Bronchial epithelial cell (primary cell): ENCODE data around the gene AIRE. TPM values are rescaled to one million over a fixed set of nuclear protein-coding genes. Genes with fewer than 3 reads are reported as not detected.
"Not testable (repeated sequence)": the region's sequence is repeated elsewhere in the genome, so short reads cannot be mapped to it uniquely, and the experiment has no call there.

Source experiments
- DNase-seq: peaks from one replicate; pipeline ENCODE4 v3.0.0-alpha.2; 2010; ENCODE audit warnings: low read depth
- FAIRE-seq: peaks from 2 replicates; lab custom pipeline; 2011; peaks lifted over from hg19 to GRCh38; lab: Jason Lieb, UNC
- H3K27me3 ChIP-seq: 2 replicates; pipeline ENCODE4 v1.5.1; 2011; ENCODE audit warnings: low read length; ENCODE audit not compliant: control insufficient read depth, insufficient read depth
- H3K36me3 ChIP-seq: 2 replicates; pipeline ENCODE4 v1.5.1; 2011; ENCODE audit warnings: low read length; ENCODE audit not compliant: control insufficient read depth, insufficient read depth
- H3K4me3 ChIP-seq: 2 replicates; pipeline ENCODE4 v1.5.1; 2011; ENCODE audit warnings: mild to moderate bottlenecking, low read depth, low read length, control low read depth
- total RNA-seq: library from RNA; depleted of rRNA; stranded (reverse); fragments of >200 nt; gene quantifications from 2 replicates; pipeline ENCODE4 v1.2.1, GENCODE V29; 2014
- TF ChIP-seq, protein P1 (sequence below): IDR thresholded peaks from 2 replicates; pipeline ENCODE4 v1.5.1; 2011; ENCODE audit warnings: mild to moderate bottlenecking, moderate library complexity, low read length, control low read depth, inconsistent platforms; ENCODE audit not compliant: insufficient read depth, severe bottlenecking

AIRE gene
- total RNA-seq = not detected in 2 replicates

DNA sequence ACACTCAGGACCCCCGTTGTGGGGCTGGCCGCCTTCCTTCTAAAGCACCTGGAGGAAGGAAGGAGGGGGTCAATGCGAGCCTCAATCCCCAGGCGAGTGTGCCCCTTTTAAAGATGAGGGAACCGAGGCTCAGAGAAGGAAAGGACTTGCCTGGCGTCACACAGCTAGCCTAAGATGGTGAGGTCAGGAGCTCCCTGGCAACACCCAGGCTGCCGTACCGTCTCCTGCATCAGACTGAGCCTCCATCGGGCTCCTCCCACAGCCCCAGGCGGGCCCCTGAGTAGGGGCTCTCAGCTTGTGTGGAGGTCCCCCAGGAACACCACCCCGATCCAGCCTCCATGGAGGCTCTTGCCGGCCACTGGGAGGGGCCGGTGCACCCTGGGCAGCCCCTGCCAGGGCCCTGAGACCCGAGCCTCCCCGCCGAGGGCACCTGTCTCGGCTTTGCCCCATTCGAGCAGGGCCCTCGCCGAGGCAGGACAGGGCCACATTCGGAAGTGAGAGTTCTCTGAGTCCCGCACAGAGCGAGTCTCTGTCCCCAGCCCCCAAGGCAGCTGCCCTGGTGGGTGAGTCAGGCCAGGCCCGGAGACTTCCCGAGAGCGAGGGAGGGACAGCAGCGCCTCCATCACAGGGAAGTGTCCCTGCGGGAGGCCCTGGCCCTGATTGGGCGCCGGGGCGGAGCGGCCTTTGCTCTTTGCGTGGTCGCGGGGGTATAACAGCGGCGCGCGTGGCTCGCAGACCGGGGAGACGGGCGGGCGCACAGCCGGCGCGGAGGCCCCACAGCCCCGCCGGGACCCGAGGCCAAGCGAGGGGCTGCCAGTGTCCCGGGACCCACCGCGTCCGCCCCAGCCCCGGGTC is at the start of gene AIRE:
AIRE (plus strand) TSS at position 739 of the 855 bp plus-strand sequence. CDS start 131 bp downstream, outside the sequence.
- no peak for FAIRE-seq
- Histone ChIP-seq H3K4me3 (no peak within 1 kb of the TSS), H3K27me3 (peaks cover 9% of the 10 kb centered on the region), H3K36me3 (no peaks in the 10 kb centered on the region)
- no peak for DNase-seq
- TF ChIP-seq, protein P1, sequence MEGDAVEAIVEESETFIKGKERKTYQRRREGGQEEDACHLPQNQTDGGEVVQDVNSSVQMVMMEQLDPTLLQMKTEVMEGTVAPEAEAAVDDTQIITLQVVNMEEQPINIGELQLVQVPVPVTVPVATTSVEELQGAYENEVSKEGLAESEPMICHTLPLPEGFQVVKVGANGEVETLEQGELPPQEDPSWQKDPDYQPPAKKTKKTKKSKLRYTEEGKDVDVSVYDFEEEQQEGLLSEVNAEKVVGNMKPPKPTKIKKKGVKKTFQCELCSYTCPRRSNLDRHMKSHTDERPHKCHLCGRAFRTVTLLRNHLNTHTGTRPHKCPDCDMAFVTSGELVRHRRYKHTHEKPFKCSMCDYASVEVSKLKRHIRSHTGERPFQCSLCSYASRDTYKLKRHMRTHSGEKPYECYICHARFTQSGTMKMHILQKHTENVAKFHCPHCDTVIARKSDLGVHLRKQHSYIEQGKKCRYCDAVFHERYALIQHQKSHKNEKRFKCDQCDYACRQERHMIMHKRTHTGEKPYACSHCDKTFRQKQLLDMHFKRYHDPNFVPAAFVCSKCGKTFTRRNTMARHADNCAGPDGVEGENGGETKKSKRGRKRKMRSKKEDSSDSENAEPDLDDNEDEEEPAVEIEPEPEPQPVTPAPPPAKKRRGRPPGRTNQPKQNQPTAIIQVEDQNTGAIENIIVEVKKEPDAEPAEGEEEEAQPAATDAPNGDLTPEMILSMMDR = no peak

- not testable (repeated sequence) for H3K27me3 ChIP-seq, FAIRE-seq
Measured at GRCh38 chr21:44240353-44240752, 45.3 kb upstream of the AIRE start.

GRCh38 chr21:44240842-44241241 is 44.8 kb upstream of the AIRE start, which contains the start of gene ICOSLG:
ICOSLG (minus strand) TSS chr21:44240943; CDS start chr21:44240817, 126 bp downstream.
- not testable (repeated sequence) for H3K36me3 ChIP-seq, DNase-seq, H3K27me3 ChIP-seq, H3K4me3 ChIP-seq, FAIRE-seq

More at GRCh38 chr21:44240353-44240752, 45.3 kb upstream of the AIRE start:
- not testable (repeated sequence) for DNase-seq, H3K4me3 ChIP-seq, H3K36me3 ChIP-seq

DNA sequence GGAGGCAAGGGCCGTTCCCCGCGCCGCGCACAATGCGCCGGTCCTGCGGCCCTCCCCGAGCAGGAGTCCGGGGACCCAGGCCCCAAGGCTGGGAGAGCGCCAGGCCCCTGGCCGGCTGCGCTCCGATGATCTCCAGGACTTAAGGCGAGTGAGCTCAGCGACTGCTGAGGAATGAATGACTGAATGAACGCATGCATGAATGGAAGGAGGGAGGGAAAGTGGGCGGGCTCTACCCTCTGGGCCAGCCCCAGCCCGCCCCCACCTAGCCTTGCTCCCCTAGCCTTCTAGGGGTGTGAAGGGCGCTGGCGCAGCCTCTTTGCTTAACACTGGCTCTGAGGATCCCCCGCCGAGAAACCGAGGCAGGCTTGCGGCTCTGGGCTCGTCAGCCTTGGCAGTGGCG is 44.4 kb upstream of the AIRE start:
- DNase-seq, H3K27me3 ChIP-seq, FAIRE-seq, H3K4me3 ChIP-seq, H3K36me3 ChIP-seq: not testable (repeated sequence)

- H3K4me3 ChIP-seq, H3K36me3 ChIP-seq, DNase-seq, H3K27me3 ChIP-seq: not testable (repeated sequence)
- peak; percentile 23 for FAIRE-seq
Measured at GRCh38 chr21:44243980-44244379, 41.7 kb upstream of the AIRE start.

- FAIRE-seq, H3K27me3 ChIP-seq, DNase-seq, H3K36me3 ChIP-seq, H3K4me3 ChIP-seq: not testable (repeated sequence)
Measured at GRCh38 chr21:44247904-44248303, 37.8 kb upstream of the AIRE start.

DNA sequence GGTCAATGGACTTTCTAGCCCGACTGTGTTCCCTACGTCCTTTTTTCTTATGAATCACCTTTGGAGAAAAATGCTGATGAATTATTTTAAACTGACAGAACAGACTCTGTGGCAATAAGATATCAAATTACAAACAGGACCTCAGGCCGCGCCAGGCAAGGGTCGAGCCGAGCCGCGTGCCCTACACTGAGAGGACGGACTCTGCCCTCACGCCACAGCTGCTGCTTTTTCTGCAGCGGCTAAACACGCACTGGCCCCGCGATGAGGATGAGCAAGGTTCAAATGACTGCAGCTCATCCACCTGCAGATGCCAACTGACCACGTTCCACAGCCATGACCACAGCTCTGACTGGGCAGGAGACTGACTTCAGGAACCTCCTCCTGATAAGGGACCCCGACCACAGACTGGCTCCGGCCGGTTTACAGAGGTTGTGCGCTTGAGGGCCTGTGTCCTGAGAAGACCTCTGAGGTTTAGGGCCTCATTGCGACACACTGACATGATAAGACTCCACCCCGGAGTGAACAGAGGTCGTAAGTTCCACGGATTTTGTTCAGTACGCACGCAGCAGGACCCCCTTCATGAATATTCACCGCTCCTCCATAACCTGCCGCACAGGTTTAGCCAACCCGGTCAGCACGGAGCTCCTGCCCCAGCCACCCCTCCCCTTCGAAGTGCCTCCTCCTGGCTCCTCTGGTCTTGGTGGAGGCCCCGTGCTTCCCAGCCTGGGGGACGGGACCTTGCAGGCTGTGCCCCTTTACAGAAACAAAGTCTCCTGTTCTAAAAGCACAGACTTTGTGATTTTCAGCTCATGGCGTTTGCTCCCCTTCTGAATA is 36.3 kb upstream of the AIRE start:
- FAIRE-seq, H3K4me3 ChIP-seq: not testable (repeated sequence)

DNA sequence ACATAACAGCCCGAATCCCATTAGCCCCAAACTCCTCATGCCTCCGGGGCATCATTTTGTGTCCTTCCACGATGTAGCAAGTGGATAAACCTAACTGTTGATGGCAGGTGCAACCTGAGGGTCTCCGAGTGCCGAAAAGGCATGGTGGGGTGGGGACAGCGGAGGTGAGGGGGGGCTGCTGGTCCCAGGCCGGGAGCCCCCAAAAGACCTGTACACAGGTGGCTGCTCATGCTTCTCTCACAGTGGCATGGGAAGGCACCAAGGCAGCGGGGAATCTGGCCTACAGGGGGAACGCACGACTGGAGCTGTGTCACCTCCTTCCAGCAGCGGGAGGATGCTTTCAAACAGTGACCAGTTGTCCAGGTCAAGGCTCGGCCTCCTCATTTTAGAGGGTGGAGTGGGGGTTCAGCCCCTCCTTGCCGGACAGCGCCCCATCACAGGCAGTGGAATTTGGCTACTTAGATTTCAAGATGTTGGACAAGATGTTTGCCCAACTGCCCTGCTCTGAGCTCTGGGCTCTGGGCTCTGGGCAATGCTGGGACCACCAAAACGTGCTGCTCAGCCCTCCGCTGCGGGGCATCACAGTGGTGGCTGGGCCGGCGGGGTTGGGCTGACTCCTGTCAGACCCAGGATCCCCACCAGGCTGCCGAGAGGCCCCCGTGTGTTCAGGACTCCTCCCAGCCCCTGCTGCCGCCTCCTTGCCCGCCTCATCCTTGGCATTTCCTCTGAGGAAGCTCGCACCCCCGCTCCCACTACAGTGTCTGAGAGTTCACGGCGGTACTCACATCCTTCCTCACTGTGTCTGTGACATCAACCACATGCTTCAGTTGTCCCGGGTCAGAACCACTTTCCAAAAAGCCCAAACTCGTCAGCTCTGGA is 31.6 kb upstream of the AIRE start:
- Histone ChIP-seq H3K27me3 (no peaks in the 10 kb centered on the region), H3K36me3 (no peaks in the 10 kb centered on the region), H3K4me3 (no peak overlapping the region)
- TF ChIP-seq, protein P1 = no peak
- FAIRE-seq (no peak), DNase-seq (no peak)

More for the DNA sequence above, 36.3 kb upstream of the AIRE start:
- H3K27me3 ChIP-seq, DNase-seq, H3K36me3 ChIP-seq: not testable (repeated sequence)
